ENCODE data around the gene ZNF439.

Gene ZNF439

DNA sequence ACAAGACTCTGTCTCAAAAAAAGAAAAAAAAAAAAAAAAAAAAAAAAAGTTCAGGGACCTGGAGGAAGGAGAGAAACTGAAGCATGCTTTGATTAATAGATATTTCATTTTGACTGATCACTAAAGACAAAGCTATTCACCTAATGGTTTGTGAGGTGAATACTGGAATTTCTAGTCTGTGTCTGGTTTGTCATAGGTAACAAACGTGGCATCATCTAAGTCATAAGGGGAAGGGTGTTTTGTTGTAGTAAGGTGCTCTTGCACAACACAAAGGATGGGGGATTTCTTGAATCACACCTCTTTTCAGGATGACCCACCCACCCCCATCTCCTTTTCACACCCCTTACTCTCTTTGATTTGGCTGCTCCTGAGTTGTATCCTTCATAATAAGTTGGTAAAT lies 25.2 kb downstream of the ZNF439 start:
- TF ChIP-seq FOXM1 (IDR thresholded peaks at IDR 0.05; ENCODE audit: borderline replicate concordance, low read depth) = no peak
- TF ChIP-seq CREB1 (IDR thresholded peaks at IDR 0.05; ENCODE audit: low read depth) = no peak
- no peak for TF ChIP-seq USF1 (IDR thresholded peaks at IDR 0.05)
- TF ChIP-seq, protein P1, sequence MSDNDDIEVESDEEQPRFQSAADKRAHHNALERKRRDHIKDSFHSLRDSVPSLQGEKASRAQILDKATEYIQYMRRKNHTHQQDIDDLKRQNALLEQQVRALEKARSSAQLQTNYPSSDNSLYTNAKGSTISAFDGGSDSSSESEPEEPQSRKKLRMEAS (IDR thresholded peaks at IDR 0.05) = no peak
- TF ChIP-seq ZBTB7A (IDR thresholded peaks at IDR 0.05; ENCODE audit: low read depth) = no peak
- TF ChIP-seq EGR1 (IDR thresholded peaks at IDR 0.05) = no peak

- TF ChIP-seq RAD21 (IDR thresholded peaks at IDR 0.05; ENCODE audit: low read depth) = 0 out of 2 replicates have a peak, but pooled peaks have one; percentile 6
These were observed 31.3 kb downstream of the ZNF439 start for GRCh38 chr19:11879687-11880266.

- TF ChIP-seq EP300 (IDR thresholded peaks at IDR 0.05; ENCODE audit: borderline replicate concordance) = no peak
- no peak for TF ChIP-seq CREB1 (IDR thresholded peaks at IDR 0.05; ENCODE audit: low read depth)
- TF ChIP-seq TAF1 (IDR thresholded peaks at IDR 0.05; ENCODE audit: low read depth) = no peak
- TF ChIP-seq, protein P2, sequence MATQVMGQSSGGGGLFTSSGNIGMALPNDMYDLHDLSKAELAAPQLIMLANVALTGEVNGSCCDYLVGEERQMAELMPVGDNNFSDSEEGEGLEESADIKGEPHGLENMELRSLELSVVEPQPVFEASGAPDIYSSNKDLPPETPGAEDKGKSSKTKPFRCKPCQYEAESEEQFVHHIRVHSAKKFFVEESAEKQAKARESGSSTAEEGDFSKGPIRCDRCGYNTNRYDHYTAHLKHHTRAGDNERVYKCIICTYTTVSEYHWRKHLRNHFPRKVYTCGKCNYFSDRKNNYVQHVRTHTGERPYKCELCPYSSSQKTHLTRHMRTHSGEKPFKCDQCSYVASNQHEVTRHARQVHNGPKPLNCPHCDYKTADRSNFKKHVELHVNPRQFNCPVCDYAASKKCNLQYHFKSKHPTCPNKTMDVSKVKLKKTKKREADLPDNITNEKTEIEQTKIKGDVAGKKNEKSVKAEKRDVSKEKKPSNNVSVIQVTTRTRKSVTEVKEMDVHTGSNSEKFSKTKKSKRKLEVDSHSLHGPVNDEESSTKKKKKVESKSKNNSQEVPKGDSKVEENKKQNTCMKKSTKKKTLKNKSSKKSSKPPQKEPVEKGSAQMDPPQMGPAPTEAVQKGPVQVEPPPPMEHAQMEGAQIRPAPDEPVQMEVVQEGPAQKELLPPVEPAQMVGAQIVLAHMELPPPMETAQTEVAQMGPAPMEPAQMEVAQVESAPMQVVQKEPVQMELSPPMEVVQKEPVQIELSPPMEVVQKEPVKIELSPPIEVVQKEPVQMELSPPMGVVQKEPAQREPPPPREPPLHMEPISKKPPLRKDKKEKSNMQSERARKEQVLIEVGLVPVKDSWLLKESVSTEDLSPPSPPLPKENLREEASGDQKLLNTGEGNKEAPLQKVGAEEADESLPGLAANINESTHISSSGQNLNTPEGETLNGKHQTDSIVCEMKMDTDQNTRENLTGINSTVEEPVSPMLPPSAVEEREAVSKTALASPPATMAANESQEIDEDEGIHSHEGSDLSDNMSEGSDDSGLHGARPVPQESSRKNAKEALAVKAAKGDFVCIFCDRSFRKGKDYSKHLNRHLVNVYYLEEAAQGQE (IDR thresholded peaks at IDR 0.05; ENCODE audit: low read depth) = no peak
- no peak for TF ChIP-seq TCF12 (IDR thresholded peaks at IDR 0.05; ENCODE audit: low read depth)
- TF ChIP-seq ZBTB7A (IDR thresholded peaks at IDR 0.05; ENCODE audit: low read depth) = no peak
- no peak for TF ChIP-seq CEBPB (IDR thresholded peaks at IDR 0.05)
- TF ChIP-seq, protein P1 (IDR thresholded peaks at IDR 0.05) = no peak
- no peak for TF ChIP-seq FOXM1 (IDR thresholded peaks at IDR 0.05; ENCODE audit: borderline replicate concordance, low read depth)
- no peak for TF ChIP-seq TEAD4 (IDR thresholded peaks at IDR 0.05)
- no peak for TF ChIP-seq EGR1 (IDR thresholded peaks at IDR 0.05)
These were observed 32.1 kb downstream of the ZNF439 start for GRCh38 chr19:11880598-11880997.

- TF ChIP-seq, protein P2 (IDR thresholded peaks at IDR 0.05; ENCODE audit: low read depth) = no peak
- peak; percentile 83 for TF ChIP-seq RAD21 (IDR thresholded peaks at IDR 0.05; ENCODE audit: low read depth)
These were observed 32.8 kb downstream of the ZNF439 start for GRCh38 chr19:11881151-11881800.

GRCh38 chr19:11882606-11883005 lies 34.1 kb downstream of the ZNF439 start:
- TF ChIP-seq USF1 (IDR thresholded peaks at IDR 0.05) = no peak

DNA sequence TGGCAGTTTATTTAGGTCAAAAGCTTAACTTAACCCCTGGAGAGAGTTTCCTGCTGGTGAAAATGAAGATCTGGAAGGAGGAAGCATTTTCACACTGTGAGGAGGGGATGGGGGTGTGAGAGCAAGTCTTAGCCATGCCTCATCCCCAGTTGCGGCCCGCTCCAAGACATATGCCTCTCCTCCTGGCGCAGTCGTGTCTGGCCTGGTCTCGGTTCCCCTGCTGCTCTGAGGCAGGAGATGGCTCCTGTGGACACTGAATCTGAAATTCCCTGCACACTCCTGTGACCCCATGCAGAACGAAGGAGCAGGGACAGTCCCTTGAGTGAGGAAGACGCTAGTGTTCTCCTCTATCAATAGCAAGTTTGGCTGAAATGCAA lies 38.7 kb downstream of the ZNF439 start:
- TF ChIP-seq EGR1 (IDR thresholded peaks at IDR 0.05) (no peak), CEBPB (IDR thresholded peaks at IDR 0.05) (no peak), TCF12 (IDR thresholded peaks at IDR 0.05; ENCODE audit: low read depth) (no peak)

DNA sequence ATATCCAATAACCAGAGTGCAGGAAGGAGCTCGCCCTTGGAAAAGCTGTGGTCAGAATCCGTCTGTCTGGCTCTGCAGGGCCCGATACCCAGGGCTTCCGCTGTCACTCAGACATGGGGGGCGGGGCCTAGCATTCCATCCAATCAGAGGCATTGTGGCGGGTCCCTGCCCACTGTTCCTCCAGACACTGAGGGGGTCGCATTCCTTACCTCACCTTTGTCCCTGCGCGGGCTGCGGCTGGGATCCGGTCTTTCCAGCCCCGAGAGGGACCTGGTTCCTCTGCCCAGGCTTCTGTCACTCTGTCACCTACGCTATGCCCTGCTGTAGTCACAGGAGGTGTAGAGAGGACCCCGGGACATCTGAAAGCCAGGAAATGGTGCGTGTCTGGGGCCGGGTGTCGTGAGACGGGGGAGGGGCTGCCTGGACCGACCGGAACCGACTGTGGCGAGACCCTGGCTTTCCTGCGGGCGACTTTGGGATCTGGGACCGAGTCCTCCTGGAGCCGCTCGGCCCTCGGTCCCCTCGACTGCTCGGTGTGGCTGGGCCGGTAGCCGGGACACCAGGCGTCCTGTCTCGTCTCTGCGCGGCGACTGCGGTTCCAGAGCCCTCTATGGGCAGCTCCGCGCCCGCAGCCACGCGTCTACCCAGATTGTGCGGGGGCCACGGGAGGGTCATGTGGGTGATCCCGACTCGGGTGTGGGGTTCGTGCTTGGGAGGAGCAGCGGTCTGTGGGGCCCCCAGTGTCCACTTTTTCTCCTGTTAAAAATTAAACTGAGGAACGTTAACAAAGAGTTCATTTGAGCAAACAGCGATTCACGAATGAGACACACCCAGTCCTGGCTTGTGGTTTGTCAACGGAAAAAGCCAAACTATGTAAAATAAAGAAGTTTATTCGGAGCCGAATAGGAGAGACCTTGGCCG lies 39.3 kb downstream of the ZNF439 start, which contains the start of gene ZNF69:
Gene ZNF69, plus strand, starts transcription at position 172 of the 921 bp plus-strand sequence. Its CDS starts 142 bp downstream, at position 314.
- 0 out of 2 replicates have a peak, but pooled peaks have one; percentile 40 for TF ChIP-seq TAF1 (IDR thresholded peaks at IDR 0.05; ENCODE audit: low read depth)
- no peak for TF ChIP-seq TEAD4 (IDR thresholded peaks at IDR 0.05)
- TF ChIP-seq TCF12 (IDR thresholded peaks at IDR 0.05; ENCODE audit: low read depth) = no peak
- 0 out of 2 replicates have a peak, but pooled peaks have one; percentile 42 for TF ChIP-seq ZBTB7A (IDR thresholded peaks at IDR 0.05; ENCODE audit: low read depth)
- TF ChIP-seq, protein P1 (IDR thresholded peaks at IDR 0.05) = 0 out of 2 replicates have a peak, but pooled peaks have one; percentile 38
